Measurements from ENCODE around the gene OVCH1. TPM values are rescaled to one million over a fixed set of nuclear protein-coding genes. Genes with fewer than 3 reads are reported as not detected.

Gene OVCH1
- total RNA-seq, 1 donor from 2014 or later, result 0.25 TPM

DNA sequence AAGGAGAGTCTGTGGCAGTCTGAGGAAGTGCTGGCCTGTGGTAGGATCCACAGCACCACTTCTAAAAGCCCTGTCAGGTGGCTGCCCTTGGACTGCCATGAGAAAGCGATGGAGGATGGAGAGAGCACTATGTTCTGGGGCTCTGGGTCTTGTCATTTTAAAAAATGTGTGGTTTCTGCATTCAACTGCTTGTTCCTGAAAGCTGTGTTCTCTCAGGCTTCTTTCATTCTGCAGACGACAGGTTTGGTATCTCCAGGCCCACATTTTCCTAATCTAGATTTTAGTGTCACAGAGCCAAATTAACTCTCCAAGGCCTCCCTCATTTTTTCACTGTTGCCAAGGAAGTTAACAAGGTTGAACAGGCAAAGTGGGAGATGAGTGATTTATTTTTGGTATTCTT lies 10.5 kb downstream of the OVCH1 start:
- intact Hi-C loops (cut with DNase I), result no loop called here
- H3K27me3 ChIP-seq, result no peaks in the 10 kb centered on the region
- TF ChIP-seq POLR2A (IDR thresholded peaks at IDR 0.05) (no peak), POLR2AphosphoS5 (IDR thresholded peaks at IDR 0.05; ENCODE audit: insufficient read depth in 1 of 2, low read depth in 1 of 2) (no peak)
- TF ChIP-seq, protein P1, sequence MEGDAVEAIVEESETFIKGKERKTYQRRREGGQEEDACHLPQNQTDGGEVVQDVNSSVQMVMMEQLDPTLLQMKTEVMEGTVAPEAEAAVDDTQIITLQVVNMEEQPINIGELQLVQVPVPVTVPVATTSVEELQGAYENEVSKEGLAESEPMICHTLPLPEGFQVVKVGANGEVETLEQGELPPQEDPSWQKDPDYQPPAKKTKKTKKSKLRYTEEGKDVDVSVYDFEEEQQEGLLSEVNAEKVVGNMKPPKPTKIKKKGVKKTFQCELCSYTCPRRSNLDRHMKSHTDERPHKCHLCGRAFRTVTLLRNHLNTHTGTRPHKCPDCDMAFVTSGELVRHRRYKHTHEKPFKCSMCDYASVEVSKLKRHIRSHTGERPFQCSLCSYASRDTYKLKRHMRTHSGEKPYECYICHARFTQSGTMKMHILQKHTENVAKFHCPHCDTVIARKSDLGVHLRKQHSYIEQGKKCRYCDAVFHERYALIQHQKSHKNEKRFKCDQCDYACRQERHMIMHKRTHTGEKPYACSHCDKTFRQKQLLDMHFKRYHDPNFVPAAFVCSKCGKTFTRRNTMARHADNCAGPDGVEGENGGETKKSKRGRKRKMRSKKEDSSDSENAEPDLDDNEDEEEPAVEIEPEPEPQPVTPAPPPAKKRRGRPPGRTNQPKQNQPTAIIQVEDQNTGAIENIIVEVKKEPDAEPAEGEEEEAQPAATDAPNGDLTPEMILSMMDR (IDR thresholded peaks at IDR 0.05), result no peak
- H3K4me1 ChIP-seq, result no peaks in the 10 kb centered on the region
- H3K9me3 ChIP-seq, result no peaks in the 10 kb centered on the region
- no peak for DNase-seq (ENCODE audit: extremely low spot score in 2 of 2)
- H3K27ac ChIP-seq, result no peak overlapping the region
- no peaks in the 10 kb centered on the region for H3K36me3 ChIP-seq
- H3K4me3 ChIP-seq, result no peak overlapping the region

DNA sequence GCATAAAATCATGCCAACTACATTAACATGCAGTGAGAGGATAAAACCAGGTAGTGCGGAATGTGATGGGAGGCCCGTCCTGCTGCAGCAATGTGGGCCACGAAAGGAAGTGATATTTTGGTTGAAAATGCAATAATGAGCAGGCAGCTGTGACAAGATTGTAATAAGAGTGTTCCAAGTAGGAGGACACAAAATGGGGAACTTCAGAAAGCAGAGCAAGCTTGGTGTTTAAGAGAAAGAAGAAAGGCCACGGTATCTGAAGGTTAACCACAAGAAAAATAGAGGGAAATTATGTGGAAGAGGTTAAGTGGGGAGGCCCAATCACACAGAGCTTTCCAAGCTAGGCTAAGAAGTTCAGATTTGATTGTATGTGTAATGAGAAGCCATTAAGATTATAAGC lies 34.3 kb downstream of the OVCH1 start:
- Histone ChIP-seq H3K27me3 (no peaks in the 10 kb centered on the region), H3K4me3 (no peak overlapping the region)
- DNase-seq (ENCODE audit: extremely low spot score in 2 of 2), result no peak

DNA sequence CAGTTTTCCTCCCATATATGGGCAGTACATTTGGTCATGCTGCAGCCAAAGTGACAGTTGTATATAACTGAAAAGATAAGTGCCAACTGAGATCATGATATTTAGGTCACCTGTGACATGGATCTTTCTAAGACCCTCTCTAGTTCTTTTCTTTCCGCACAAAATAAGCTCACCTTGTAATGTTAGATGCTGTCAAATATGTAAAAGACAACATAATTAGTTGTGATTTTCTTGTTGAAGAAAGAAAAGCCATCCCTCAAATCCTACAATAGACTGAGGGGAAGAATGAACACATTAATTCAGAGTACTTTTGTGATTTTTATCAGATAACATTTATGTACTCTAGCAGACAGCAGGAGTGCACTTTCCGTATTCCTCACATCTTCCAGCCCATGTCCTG lies 37.4 kb downstream of the OVCH1 start:
- DNase-seq (ENCODE audit: extremely low spot score in 2 of 2), result no peak
- H3K4me3 ChIP-seq, result no peak overlapping the region
- no peaks in the 10 kb centered on the region for H3K27me3 ChIP-seq
- H3K36me3 ChIP-seq, result no peaks in the 10 kb centered on the region
- no peaks in the 10 kb centered on the region for H3K9me3 ChIP-seq
- H3K4me1 ChIP-seq, result no peaks in the 10 kb centered on the region
- H3K27ac ChIP-seq, result no peak overlapping the region
- TF ChIP-seq, protein P1 (IDR thresholded peaks at IDR 0.05), result no peak
- no peak for TF ChIP-seq POLR2A (IDR thresholded peaks at IDR 0.05)
- TF ChIP-seq POLR2AphosphoS5 (IDR thresholded peaks at IDR 0.05; ENCODE audit: insufficient read depth in 1 of 2, low read depth in 1 of 2), result no peak
- intact Hi-C loops (cut with DNase I), result no loop called here

More for the DNA sequence above, 34.3 kb downstream of the OVCH1 start:
- TF ChIP-seq POLR2AphosphoS5 (IDR thresholded peaks at IDR 0.05; ENCODE audit: insufficient read depth in 1 of 2, low read depth in 1 of 2), result no peak
- TF ChIP-seq POLR2A (IDR thresholded peaks at IDR 0.05), result no peak
- TF ChIP-seq, protein P1 (IDR thresholded peaks at IDR 0.05), result no peak
- no peaks in the 10 kb centered on the region for H3K36me3 ChIP-seq
- no peaks in the 10 kb centered on the region for H3K9me3 ChIP-seq
- H3K27ac ChIP-seq, result no peak overlapping the region
- no peaks in the 10 kb centered on the region for H3K4me1 ChIP-seq
- intact Hi-C loops (cut with DNase I), result no loop called here

DNA sequence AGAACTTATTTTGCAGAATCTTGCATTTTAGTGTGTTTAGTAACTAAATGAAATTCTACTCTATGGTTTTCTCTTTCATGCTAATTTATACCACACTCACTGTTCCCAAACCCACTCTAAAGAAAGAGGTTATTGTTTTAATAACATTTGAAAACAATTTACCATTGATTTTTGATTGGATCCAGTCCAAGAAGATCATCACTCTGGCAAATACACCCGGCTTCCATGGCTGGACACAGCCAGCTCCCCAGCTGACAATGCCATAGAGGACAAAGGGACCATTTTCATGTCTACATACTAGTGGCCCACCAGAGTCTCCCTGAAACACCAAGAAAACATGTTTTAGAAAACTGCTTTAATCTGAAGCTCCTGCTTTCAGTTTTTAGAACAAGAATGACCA lies 42.4 kb downstream of the OVCH1 start:
- Histone ChIP-seq H3K27ac (no peak overlapping the region), H3K4me3 (no peak overlapping the region), H3K4me1 (no peaks in the 10 kb centered on the region), H3K9me3 (no peaks in the 10 kb centered on the region), H3K36me3 (no peaks in the 10 kb centered on the region), H3K27me3 (no peaks in the 10 kb centered on the region)
- TF ChIP-seq POLR2AphosphoS5 (IDR thresholded peaks at IDR 0.05; ENCODE audit: insufficient read depth in 1 of 2, low read depth in 1 of 2), result no peak
- DNase-seq (ENCODE audit: extremely low spot score in 2 of 2), result no peak
- intact Hi-C loops (cut with DNase I), result no loop called here

DNA sequence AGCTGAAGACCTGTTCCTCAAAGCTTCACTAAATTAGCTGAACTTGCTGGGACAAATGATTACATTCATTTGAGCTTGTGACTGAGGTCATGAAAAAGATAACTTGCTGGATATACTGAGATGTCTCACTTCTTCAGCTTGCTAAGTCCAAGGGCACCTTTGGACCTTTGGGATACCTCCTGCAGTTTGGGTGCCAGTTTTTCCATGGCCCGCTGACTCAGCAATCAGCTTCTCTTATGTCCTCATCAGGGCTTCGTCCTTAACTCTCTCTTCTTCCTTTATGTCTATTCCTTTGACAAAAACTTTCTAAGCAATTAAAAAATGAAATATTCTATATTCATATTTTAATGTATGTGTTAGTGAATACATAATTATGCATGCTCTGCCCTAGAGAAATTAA lies 45.6 kb downstream of the OVCH1 start:
- Histone ChIP-seq H3K27me3 (no peaks in the 10 kb centered on the region), H3K27ac (no peak overlapping the region), H3K4me3 (no peak overlapping the region), H3K36me3 (no peaks in the 10 kb centered on the region), H3K4me1 (no peaks in the 10 kb centered on the region), H3K9me3 (no peaks in the 10 kb centered on the region)
- TF ChIP-seq POLR2AphosphoS5 (IDR thresholded peaks at IDR 0.05; ENCODE audit: insufficient read depth in 1 of 2, low read depth in 1 of 2) (no peak), POLR2A (IDR thresholded peaks at IDR 0.05) (no peak)
- TF ChIP-seq, protein P1 (IDR thresholded peaks at IDR 0.05), result no peak
- DNase-seq (ENCODE audit: extremely low spot score in 2 of 2), result no peak
- intact Hi-C loops (cut with DNase I), result no loop called here

DNA sequence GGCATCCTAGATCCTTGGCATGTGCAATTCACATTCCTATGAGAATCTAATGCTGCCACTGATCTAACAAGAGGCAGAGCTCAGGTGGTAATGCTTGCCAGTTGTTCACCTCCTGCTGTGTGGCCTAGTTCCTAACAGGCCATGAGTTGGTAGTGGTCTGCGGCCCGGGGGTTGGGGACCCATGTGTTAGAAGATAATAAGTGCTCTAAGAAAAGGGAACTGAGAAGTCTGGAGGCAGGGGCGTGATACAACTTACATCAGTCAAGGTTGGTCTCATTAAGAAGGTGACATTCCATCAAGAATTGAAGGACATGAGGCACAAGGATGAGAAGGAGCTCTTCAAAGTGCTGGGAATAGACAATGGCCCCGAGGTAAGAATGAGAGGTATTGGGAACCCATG lies 49.3 kb downstream of the OVCH1 start:
- H3K9me3 ChIP-seq, result no peaks in the 10 kb centered on the region
- intact Hi-C loops (cut with DNase I), result no loop called here
- TF ChIP-seq, protein P1 (IDR thresholded peaks at IDR 0.05), result no peak
- TF ChIP-seq POLR2A (IDR thresholded peaks at IDR 0.05), result no peak
- TF ChIP-seq POLR2AphosphoS5 (IDR thresholded peaks at IDR 0.05; ENCODE audit: insufficient read depth in 1 of 2, low read depth in 1 of 2), result no peak

More for the DNA sequence above, 49.3 kb downstream of the OVCH1 start:
- no peaks in the 10 kb centered on the region for H3K4me1 ChIP-seq
- H3K36me3 ChIP-seq, result no peaks in the 10 kb centered on the region
- H3K27ac ChIP-seq, result no peak overlapping the region
- no peaks in the 10 kb centered on the region for H3K27me3 ChIP-seq
- no peak overlapping the region for H3K4me3 ChIP-seq
- no peak for DNase-seq (ENCODE audit: extremely low spot score in 2 of 2)
